ENCODE data around the gene PTCHD1. TPM values are rescaled to one million over a fixed set of nuclear protein-coding genes. Genes with fewer than 3 reads are reported as not detected.

The PTCHD1 gene
- total and polyA plus RNA-seq, 12 donors: under 0.01 to 0.28 (median 0.03) TPM; not detected in 2

DNA sequence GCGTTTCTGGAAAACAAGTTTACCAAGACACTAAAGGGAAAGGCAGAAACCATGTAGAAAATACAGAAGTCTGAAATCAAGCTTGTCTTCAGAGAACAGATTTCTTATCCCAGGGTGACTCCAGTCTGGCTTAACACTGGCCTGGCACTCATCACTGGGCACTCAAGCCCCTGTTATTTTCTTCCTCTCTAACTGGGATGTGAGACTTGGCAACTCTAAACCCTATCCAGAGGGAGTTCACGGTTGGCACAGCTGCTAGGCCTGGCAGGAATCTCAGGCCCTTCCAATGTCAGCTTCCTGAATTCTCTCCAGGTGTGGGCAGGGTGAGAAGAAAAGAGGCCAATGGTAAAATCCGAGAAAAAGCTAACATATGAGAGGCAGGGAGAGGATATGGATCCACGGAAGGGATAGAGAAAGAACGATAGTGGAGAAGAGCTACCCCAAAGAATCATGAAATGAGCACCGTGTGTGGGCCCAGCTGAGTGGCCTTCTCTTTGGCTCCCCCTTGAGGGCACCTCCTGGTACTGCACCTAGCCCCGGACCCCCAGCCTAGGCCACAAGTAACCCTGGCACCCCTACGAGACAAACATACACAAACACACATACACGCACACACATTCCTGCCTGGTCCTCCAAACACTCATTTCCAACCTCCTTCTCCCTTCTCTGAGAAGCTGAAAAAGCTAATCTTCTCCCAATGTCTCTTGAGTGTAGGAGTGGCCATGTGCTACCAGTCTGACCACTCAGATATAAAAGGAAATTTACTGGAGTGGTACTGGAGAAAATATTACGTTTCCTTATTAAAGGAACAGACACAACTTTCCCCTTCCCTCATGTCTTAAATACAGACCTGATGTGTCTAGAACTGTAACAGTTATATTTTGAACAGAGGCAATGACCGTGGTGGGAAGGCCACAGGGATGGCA, 16.6 kb upstream of the PTCHD1 start:
- Histone ChIP-seq H3K27ac (no peak overlapping the region), H3K4me1 (no peaks in the 10 kb centered on the region), H3K4me3 (no peak overlapping the region), H3K27me3 (peaks cover 0 to 5% (median 0%) of the 10 kb centered on the region in 7 donors), H3K36me3 (no peaks in the 10 kb centered on the region), H3K9me3 (no peaks in the 10 kb centered on the region)
- intact Hi-C loops (cut with DNase I): loop anchor here in 1 of 10 donors (10.0 kb wide), 1 partner anchor 303 kb away; no protein-coding TSS in a partner anchor
- peak in 5 of 8 donors; percentile 47 to 75 (median 59) for ATAC-seq
- 49 to 50% methylated on average over 11 of the region's 11 CpGs for WGBS, 2 donors
- TF ChIP-seq, protein P1, sequence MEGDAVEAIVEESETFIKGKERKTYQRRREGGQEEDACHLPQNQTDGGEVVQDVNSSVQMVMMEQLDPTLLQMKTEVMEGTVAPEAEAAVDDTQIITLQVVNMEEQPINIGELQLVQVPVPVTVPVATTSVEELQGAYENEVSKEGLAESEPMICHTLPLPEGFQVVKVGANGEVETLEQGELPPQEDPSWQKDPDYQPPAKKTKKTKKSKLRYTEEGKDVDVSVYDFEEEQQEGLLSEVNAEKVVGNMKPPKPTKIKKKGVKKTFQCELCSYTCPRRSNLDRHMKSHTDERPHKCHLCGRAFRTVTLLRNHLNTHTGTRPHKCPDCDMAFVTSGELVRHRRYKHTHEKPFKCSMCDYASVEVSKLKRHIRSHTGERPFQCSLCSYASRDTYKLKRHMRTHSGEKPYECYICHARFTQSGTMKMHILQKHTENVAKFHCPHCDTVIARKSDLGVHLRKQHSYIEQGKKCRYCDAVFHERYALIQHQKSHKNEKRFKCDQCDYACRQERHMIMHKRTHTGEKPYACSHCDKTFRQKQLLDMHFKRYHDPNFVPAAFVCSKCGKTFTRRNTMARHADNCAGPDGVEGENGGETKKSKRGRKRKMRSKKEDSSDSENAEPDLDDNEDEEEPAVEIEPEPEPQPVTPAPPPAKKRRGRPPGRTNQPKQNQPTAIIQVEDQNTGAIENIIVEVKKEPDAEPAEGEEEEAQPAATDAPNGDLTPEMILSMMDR (IDR thresholded peaks at IDR 0.05): peak; percentile 18 to 77 (median 51)
- DNase-seq: no peak

- WGBS, 2 donors: 61 to 64% methylated on average over 2 of the region's 2 CpGs
- DNase-seq (no peak), ATAC-seq (no peak)
- Histone ChIP-seq H3K27ac (no peak overlapping the region), H3K4me1 (peaks cover 0 to 3% (median 0%) of the 10 kb centered on the region in 9 donors), H3K4me3 (no peak overlapping the region), H3K36me3 (no peaks in the 10 kb centered on the region), H3K9me3 (no peaks in the 10 kb centered on the region), H3K27me3 (peaks cover 0 to 52% (median 0%) of the 10 kb centered on the region in 7 donors)
- intact Hi-C loops (cut with DNase I): no loop called here
- TF ChIP-seq, protein P1 (IDR thresholded peaks at IDR 0.05): no peak
Measured at GRCh38 chrX:23327104-23327503, 7.5 kb upstream of the PTCHD1 start.

GRCh38 chrX:23331701-23332100, 2.9 kb upstream of the PTCHD1 start:
- peak overlapping the region in 2 of 10 donors; percentile 22 to 32 for H3K4me3 ChIP-seq
- H3K27me3 ChIP-seq: peaks cover 0 to 92% (median 29%) of the 10 kb centered on the region in 7 donors
- ATAC-seq: no peak
- no peak overlapping the region for H3K27ac ChIP-seq
- no peaks in the 10 kb centered on the region for H3K9me3 ChIP-seq
- TF ChIP-seq, protein P1 (IDR thresholded peaks at IDR 0.05): no peak
- peaks cover 0 to 24% (median 10%) of the 10 kb centered on the region in 9 donors for H3K4me1 ChIP-seq
- intact Hi-C loops (cut with DNase I): no loop called here
- 12 to 20% methylated on average over 11 of the region's 11 CpGs for WGBS, 2 donors
- H3K36me3 ChIP-seq: no peaks in the 10 kb centered on the region
- DNase-seq: no peak

DNA sequence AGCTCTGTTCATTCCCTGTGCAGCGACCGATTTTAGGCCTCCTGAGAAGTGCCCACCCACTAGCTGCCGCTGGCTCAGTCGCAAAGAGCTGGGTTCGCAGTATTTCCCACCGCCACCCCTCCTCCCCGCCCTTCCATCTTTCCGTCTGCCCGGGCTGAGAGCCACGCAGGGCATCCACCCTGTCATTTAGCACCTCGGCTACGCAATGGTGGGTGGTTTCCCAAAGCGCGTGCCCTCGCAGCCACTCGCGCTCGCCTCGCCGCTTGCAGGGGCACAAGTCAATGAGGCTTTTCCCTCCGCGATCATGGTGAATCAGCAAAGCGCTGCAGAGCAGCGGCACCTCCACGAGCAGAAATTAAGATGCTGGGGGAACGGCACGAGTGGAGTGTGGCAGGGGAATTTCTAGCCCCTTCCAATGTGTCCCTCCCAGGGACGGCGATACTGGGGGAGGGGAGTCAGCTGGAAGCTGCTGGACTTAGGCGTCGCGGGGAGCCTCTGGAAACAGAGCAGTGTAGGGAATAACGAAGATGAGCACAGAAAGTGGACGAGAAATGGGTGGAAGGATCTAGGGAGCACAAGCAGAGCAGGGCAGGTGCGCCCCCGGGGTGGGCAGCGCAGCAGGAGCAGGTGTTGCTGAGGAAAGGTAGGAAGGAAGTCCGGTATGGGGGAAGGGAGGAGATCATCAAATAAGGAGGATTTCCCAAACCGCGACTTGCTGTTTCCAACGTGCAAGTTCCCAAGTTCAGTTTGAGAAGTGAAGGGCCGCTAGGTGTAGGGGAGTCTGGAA, 2.4 kb upstream of the PTCHD1 start:
- ATAC-seq: no peak
- H3K4me3 ChIP-seq: peak overlapping the region in 4 of 10 donors; percentile 2 to 32 (median 22)
- intact Hi-C loops (cut with DNase I): no loop called here
- H3K36me3 ChIP-seq: no peaks in the 10 kb centered on the region
- TF ChIP-seq, protein P1 (IDR thresholded peaks at IDR 0.05): no peak
- peaks cover 0 to 24% (median 10%) of the 10 kb centered on the region in 9 donors for H3K4me1 ChIP-seq
- H3K9me3 ChIP-seq: no peaks in the 10 kb centered on the region
- no peak for DNase-seq
- H3K27me3 ChIP-seq: peaks cover 0 to 92% (median 32%) of the 10 kb centered on the region in 7 donors
- no peak overlapping the region for H3K27ac ChIP-seq
- 1% methylated on average over 40 to 42 of the region's 42 CpGs for WGBS, 2 donors

All from heart right ventricle (tissue), 16 donors.